ENCODE results near the gene DPP7.
"Not testable (repeated sequence)": the region's sequence is repeated elsewhere in the genome, so short reads cannot be mapped to it uniquely, and the experiment has no call there.

DPP7 gene

GRCh38 chr9:137064880-137065164, 49.7 kb downstream of the DPP7 start:
- 93 to 94% methylated on average over 5 to 12 of the region's 12 CpGs for WGBS, 2 experiments (ENCODE audit: insufficient coverage in 2 of 2)
- H3K4me3 ChIP-seq (ENCODE audit: extremely low read depth, insufficient read depth, low read length, poor library complexity, severe bottlenecking): no peak overlapping the region

GRCh38 chr9:137064027-137064879, 50.3 kb downstream of the DPP7 start:
- Histone ChIP-seq H3K4me3 (ENCODE audit: extremely low read depth, insufficient read depth, low read length, poor library complexity, severe bottlenecking) (no peak overlapping the region), H3K36me3 (ENCODE audit: control insufficient read depth, insufficient read depth, low read length) (no peaks in the 10 kb centered on the region), H3K4me1 (ENCODE audit: control insufficient read depth, insufficient read depth, low read length, poor library complexity, severe bottlenecking) (peaks cover 7% of the 10 kb centered on the region), H3K27ac (ENCODE audit: low read depth, low read length, severe bottlenecking) (no peak overlapping the region), H3K9me3 (ENCODE audit: control insufficient read depth, low read length) (no peaks in the 10 kb centered on the region)
- WGBS, 2 experiments (ENCODE audit: insufficient coverage in 2 of 2): 65 to 68% methylated on average over 42 to 49 of the region's 55 CpGs

More at GRCh38 chr9:137064880-137065164, 49.7 kb downstream of the DPP7 start:
- H3K27ac ChIP-seq (ENCODE audit: low read depth, low read length, severe bottlenecking): no peak overlapping the region
- no peaks in the 10 kb centered on the region for H3K36me3 ChIP-seq (ENCODE audit: control insufficient read depth, insufficient read depth, low read length)
- H3K9me3 ChIP-seq (ENCODE audit: control insufficient read depth, low read length): no peaks in the 10 kb centered on the region
- peaks cover 7% of the 10 kb centered on the region for H3K4me1 ChIP-seq (ENCODE audit: control insufficient read depth, insufficient read depth, low read length, poor library complexity, severe bottlenecking)

- no peak overlapping the region for H3K27ac ChIP-seq (ENCODE audit: low read depth, low read length, severe bottlenecking)
- 88 to 91% methylated on average over 17 of the region's 26 CpGs for WGBS, 2 experiments (ENCODE audit: insufficient coverage in 2 of 2)
- H3K4me3 ChIP-seq (ENCODE audit: extremely low read depth, insufficient read depth, low read length, poor library complexity, severe bottlenecking): no peak overlapping the region
- no peaks in the 10 kb centered on the region for H3K36me3 ChIP-seq (ENCODE audit: control insufficient read depth, insufficient read depth, low read length)
- H3K4me1 ChIP-seq (ENCODE audit: control insufficient read depth, insufficient read depth, low read length, poor library complexity, severe bottlenecking): peaks cover under 1% of the 10 kb centered on the region
- H3K9me3 ChIP-seq (ENCODE audit: control insufficient read depth, low read length): no peaks in the 10 kb centered on the region
Measured at GRCh38 chr9:137063311-137064026, 51.1 kb downstream of the DPP7 start.

- H3K4me1 ChIP-seq (ENCODE audit: control insufficient read depth, insufficient read depth, low read length, poor library complexity, severe bottlenecking); H3K36me3 ChIP-seq (ENCODE audit: control insufficient read depth, insufficient read depth, low read length): not testable (repeated sequence)
- WGBS, 2 experiments (ENCODE audit: insufficient coverage in 2 of 2): 79 to 91% methylated on average over 4 of the region's 9 CpGs
Measured at GRCh38 chr9:137062798-137063197, 51.7 kb downstream of the DPP7 start.

GRCh38 chr9:137062384-137062783, 52.1 kb downstream of the DPP7 start:
- 89 to 91% methylated on average over 13 to 15 of the region's 15 CpGs for WGBS, 2 experiments (ENCODE audit: insufficient coverage in 2 of 2)
- no peak overlapping the region for H3K27ac ChIP-seq (ENCODE audit: low read depth, low read length, severe bottlenecking)
- no peaks in the 10 kb centered on the region for H3K4me1 ChIP-seq (ENCODE audit: control insufficient read depth, insufficient read depth, low read length, poor library complexity, severe bottlenecking)
- no peak overlapping the region for H3K4me3 ChIP-seq (ENCODE audit: extremely low read depth, insufficient read depth, low read length, poor library complexity, severe bottlenecking)
- no peaks in the 10 kb centered on the region for H3K9me3 ChIP-seq (ENCODE audit: control insufficient read depth, low read length)
- no peaks in the 10 kb centered on the region for H3K36me3 ChIP-seq (ENCODE audit: control insufficient read depth, insufficient read depth, low read length)

More at GRCh38 chr9:137062798-137063197, 51.7 kb downstream of the DPP7 start:
- H3K27ac ChIP-seq (ENCODE audit: low read depth, low read length, severe bottlenecking); H3K9me3 ChIP-seq (ENCODE audit: control insufficient read depth, low read length); H3K4me3 ChIP-seq (ENCODE audit: extremely low read depth, insufficient read depth, low read length, poor library complexity, severe bottlenecking): not testable (repeated sequence)
